H1 (cell line): ENCODE results near the gene SELENOK. TPM values are rescaled to one million over a fixed set of nuclear protein-coding genes. Genes with fewer than 3 reads are reported as not detected.

ENCODE experiments used
- RAD21 ChIP-seq, 2 experiments: IDR thresholded peaks in 1 of 2; conservative IDR thresholded peaks in 1 of 2; 2 replicates each; pipeline ENCODE4 v1.6.1; 2011; ENCODE audit warnings: low read depth in 2 of 2, low read length in 2 of 2, improper control_type of control experiment in 1 of 2, inconsistent platforms in 1 of 2, mild to moderate bottlenecking in 1 of 2, moderate library complexity in 1 of 2
- RBBP5 ChIP-seq: IDR thresholded peaks from 2 replicates; pipeline ENCODE4 v1.7.1; 2012; ENCODE audit warnings: low read depth, mild to moderate bottlenecking, inconsistent platforms, low read length, moderate library complexity, borderline replicate concordance
- SAP30 ChIP-seq: fragments of 300-600 bp; sonication (generic); IDR thresholded peaks from 2 replicates; pipeline ENCODE4 v1.7.1; 2012; ENCODE audit warnings: low read length, moderate library complexity, mild to moderate bottlenecking, inconsistent platforms; ENCODE audit not compliant: insufficient read depth, insufficient replicate concordance
- TBP ChIP-seq: IDR thresholded peaks from 2 replicates; pipeline ENCODE4 v1.6.1; 2011; ENCODE audit warnings: low read depth, low read length, improper control_type of control experiment
- polyA plus RNA-seq, 7 experiments: library from polyadenylated mRNA; depleted of rRNA in 3 of 7; stranded (reverse) in 5 of 7; unstranded in 2 of 7; fragments of >200 nt in 5 of 7; fragments of 200-250 nt in 2 of 7; gene quantifications; 1 replicate in 5 of 7; 2 replicates in 1 of 7; 4 replicates in 1 of 7; pipeline versions ENCODE4 v1.2.1 to v1.2.3, GENCODE V29; 2011 to 2013; ENCODE audit warnings: missing spikeins in 2 of 7, mixed read lengths in 2 of 7
- total RNA-seq: library from RNA; stranded (reverse); fragmentation: NEBNext Ultra II Directional; extraction: Animal tissue kit (Norgen Biotek cat#: 25700); gene quantifications from 2 replicates; pipeline ENCODE4 v1.2.1, GENCODE V29; 2021
- TF ChIP-seq, protein P1 (sequence below): fragments of 300-600 bp; sonication (generic); IDR thresholded peaks from 2 replicates; pipeline ENCODE4 v1.7.1; 2012; ENCODE audit warnings: low read length, moderate library complexity, mild to moderate bottlenecking, inconsistent platforms; ENCODE audit not compliant: insufficient replicate concordance
- TF ChIP-seq, protein P2 (sequence below): IDR thresholded peaks from 2 replicates; pipeline ENCODE4 v1.6.1; 2012; ENCODE audit warnings: low read length, inconsistent platforms

SELENOK gene
- total and polyA plus RNA-seq, 2 of the 8 experiments (the other 6 are each of a cell fraction or from before 2014, with no cell fraction given), result 26.9 to 40.2 TPM

DNA sequence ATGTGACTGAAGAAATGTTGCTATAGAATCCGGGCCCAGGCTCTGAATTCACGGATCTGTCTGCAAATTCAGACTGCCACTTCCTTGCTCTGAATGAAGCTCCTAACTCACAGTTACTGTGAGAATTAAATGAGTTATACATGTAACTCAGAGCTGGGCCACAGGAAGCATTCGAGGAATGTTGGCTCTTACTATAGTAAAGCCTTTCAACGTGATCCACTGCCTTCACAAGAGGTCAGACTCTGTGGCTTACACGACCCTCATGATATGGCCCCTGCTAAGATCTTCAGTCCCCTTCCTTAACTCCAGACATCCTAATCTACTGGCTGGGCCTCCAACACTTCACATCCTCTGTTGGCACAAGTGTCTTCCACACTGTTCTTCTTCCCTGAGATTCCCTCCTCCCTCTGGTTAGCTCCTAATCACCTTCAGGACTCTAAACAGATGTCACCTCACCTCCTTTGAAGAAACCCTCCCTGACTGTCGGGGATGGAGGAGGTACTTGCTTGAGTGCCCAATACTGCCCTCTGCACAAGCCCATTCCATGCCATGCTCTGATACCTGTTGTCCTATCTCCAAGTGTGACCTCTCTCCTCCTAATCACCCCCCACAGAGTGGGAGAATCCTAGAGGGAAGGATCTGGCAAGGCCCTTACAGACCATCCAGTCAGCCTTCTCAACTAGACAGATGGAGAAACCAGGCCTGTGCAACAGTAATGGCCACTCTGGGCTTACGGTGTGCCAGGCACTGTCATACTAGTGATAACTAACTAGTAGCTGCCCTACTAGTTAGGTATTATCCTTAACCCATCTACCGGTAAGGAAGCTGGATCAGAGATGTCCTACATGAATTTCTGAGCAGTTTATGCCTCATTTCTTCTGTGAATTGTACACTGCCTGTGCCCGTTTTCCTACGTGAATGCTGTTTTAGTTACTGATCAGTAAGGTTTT is 11.0 kb downstream of the SELENOK start (continued):
- TF ChIP-seq, protein P1, sequence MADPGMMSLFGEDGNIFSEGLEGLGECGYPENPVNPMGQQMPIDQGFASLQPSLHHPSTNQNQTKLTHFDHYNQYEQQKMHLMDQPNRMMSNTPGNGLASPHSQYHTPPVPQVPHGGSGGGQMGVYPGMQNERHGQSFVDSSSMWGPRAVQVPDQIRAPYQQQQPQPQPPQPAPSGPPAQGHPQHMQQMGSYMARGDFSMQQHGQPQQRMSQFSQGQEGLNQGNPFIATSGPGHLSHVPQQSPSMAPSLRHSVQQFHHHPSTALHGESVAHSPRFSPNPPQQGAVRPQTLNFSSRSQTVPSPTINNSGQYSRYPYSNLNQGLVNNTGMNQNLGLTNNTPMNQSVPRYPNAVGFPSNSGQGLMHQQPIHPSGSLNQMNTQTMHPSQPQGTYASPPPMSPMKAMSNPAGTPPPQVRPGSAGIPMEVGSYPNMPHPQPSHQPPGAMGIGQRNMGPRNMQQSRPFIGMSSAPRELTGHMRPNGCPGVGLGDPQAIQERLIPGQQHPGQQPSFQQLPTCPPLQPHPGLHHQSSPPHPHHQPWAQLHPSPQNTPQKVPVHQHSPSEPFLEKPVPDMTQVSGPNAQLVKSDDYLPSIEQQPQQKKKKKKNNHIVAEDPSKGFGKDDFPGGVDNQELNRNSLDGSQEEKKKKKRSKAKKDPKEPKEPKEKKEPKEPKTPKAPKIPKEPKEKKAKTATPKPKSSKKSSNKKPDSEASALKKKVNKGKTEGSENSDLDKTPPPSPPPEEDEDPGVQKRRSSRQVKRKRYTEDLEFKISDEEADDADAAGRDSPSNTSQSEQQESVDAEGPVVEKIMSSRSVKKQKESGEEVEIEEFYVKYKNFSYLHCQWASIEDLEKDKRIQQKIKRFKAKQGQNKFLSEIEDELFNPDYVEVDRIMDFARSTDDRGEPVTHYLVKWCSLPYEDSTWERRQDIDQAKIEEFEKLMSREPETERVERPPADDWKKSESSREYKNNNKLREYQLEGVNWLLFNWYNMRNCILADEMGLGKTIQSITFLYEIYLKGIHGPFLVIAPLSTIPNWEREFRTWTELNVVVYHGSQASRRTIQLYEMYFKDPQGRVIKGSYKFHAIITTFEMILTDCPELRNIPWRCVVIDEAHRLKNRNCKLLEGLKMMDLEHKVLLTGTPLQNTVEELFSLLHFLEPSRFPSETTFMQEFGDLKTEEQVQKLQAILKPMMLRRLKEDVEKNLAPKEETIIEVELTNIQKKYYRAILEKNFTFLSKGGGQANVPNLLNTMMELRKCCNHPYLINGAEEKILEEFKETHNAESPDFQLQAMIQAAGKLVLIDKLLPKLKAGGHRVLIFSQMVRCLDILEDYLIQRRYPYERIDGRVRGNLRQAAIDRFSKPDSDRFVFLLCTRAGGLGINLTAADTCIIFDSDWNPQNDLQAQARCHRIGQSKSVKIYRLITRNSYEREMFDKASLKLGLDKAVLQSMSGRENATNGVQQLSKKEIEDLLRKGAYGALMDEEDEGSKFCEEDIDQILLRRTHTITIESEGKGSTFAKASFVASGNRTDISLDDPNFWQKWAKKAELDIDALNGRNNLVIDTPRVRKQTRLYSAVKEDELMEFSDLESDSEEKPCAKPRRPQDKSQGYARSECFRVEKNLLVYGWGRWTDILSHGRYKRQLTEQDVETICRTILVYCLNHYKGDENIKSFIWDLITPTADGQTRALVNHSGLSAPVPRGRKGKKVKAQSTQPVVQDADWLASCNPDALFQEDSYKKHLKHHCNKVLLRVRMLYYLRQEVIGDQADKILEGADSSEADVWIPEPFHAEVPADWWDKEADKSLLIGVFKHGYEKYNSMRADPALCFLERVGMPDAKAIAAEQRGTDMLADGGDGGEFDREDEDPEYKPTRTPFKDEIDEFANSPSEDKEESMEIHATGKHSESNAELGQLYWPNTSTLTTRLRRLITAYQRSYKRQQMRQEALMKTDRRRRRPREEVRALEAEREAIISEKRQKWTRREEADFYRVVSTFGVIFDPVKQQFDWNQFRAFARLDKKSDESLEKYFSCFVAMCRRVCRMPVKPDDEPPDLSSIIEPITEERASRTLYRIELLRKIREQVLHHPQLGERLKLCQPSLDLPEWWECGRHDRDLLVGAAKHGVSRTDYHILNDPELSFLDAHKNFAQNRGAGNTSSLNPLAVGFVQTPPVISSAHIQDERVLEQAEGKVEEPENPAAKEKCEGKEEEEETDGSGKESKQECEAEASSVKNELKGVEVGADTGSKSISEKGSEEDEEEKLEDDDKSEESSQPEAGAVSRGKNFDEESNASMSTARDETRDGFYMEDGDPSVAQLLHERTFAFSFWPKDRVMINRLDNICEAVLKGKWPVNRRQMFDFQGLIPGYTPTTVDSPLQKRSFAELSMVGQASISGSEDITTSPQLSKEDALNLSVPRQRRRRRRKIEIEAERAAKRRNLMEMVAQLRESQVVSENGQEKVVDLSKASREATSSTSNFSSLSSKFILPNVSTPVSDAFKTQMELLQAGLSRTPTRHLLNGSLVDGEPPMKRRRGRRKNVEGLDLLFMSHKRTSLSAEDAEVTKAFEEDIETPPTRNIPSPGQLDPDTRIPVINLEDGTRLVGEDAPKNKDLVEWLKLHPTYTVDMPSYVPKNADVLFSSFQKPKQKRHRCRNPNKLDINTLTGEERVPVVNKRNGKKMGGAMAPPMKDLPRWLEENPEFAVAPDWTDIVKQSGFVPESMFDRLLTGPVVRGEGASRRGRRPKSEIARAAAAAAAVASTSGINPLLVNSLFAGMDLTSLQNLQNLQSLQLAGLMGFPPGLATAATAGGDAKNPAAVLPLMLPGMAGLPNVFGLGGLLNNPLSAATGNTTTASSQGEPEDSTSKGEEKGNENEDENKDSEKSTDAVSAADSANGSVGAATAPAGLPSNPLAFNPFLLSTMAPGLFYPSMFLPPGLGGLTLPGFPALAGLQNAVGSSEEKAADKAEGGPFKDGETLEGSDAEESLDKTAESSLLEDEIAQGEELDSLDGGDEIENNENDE, result no peak
- no peak for TF ChIP-seq SAP30
- TF ChIP-seq, protein P2, sequence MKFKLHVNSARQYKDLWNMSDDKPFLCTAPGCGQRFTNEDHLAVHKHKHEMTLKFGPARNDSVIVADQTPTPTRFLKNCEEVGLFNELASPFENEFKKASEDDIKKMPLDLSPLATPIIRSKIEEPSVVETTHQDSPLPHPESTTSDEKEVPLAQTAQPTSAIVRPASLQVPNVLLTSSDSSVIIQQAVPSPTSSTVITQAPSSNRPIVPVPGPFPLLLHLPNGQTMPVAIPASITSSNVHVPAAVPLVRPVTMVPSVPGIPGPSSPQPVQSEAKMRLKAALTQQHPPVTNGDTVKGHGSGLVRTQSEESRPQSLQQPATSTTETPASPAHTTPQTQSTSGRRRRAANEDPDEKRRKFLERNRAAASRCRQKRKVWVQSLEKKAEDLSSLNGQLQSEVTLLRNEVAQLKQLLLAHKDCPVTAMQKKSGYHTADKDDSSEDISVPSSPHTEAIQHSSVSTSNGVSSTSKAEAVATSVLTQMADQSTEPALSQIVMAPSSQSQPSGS, result no peak
- no peak for TF ChIP-seq TBP
- no peak for TF ChIP-seq RBBP5
- no peak for TF ChIP-seq RAD21 (IDR thresholded peaks at IDR 0.05 in 1 of 2, conservative IDR thresholded peaks at IDR 0.05 in 1 of 2; ENCODE audit: low read depth in 2 of 2, low read length in 2 of 2)
